ENCODE data around the gene CPAMD8.

Gene CPAMD8

DNA sequence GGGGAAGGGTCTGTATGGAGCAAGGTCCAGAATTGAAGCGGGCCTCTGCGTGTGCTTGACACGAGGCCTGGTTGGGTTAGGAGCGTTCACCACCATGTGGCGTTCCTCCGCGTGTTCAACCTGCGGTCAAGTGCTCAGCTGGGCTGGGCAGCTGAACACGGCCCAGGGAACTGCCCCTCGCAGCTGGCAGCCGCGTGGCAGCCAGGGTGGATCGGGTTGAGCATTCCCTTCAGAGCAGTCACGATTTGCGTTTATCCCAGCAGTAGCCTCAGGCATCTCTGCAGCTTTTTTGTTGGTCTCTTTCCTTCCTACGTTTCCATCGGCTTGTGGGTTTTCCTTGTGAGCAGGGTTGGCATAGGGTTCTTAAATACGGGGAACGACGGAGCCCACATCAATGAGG is 166.5 kb downstream of the CPAMD8 start:
- DNase-seq, result no peak
- Histone ChIP-seq H3K4me1 (ENCODE audit: control extremely low read depth in 1 of 4, control insufficient read depth in 4 of 4, insufficient read depth in 4 of 4, low read length in 3 of 4) (peaks cover 2 to 16% (median 12%) of the 10 kb centered on the region in 4 experiments), H3K36me3 (ENCODE audit: control insufficient read depth in 4 of 4, insufficient read depth in 4 of 4, low read length in 3 of 4) (peaks cover 2 to 38% (median 15%) of the 10 kb centered on the region in 4 experiments), H3K27ac (ENCODE audit: insufficient read depth in 1 of 2, low read depth in 1 of 2, low read length in 2 of 2, poor library complexity in 1 of 2, severe bottlenecking in 2 of 2) (no peak overlapping the region), H3K9me3 (ENCODE audit: control extremely low read depth in 1 of 5, control insufficient read depth in 4 of 5, insufficient read depth in 2 of 5, low read depth in 1 of 5, low read length in 4 of 5) (no peaks in the 10 kb centered on the region), H3K4me3 (ENCODE audit: control insufficient read depth in 1 of 7, extremely low read depth in 1 of 7, insufficient read depth in 4 of 7, low read depth in 2 of 7, low read length in 6 of 7) (no peak overlapping the region), H3K27me3 (replicated peaks in 2 of 5; ENCODE audit: control insufficient read depth in 4 of 5, insufficient read depth in 5 of 5, low read length in 4 of 5) (peaks cover 0 to 5% (median 0%) of the 10 kb centered on the region in 5 experiments)
- ChIA-PET POLR2A (no interaction called here), CTCF (no interaction called here)
- WGBS (ENCODE audit: insufficient coverage), result 99% methylated on average over 18 of the region's 20 CpGs

DNA sequence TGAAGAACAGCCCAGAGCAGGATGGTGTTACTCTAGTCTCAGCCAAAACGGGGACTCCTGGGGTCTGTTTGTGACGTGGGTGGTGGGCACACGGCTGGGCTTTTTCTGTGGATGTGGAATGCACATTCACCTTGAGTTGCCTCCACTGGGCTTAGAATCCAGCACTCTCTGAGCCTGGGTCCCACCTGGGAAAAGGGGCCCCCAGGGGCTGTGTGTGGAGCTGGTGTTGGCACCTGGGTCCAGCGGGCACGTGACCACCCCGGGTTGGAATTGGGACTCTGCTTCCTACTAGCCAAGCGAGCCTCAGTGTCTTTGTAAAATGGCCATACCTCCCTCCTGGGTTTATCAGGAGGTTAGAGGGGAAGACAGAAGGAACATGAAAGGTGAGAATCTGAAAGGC is 167.0 kb downstream of the CPAMD8 start:
- peaks cover 0 to 5% (median 0%) of the 10 kb centered on the region in 5 experiments for H3K27me3 ChIP-seq (replicated peaks in 2 of 5; ENCODE audit: control insufficient read depth in 4 of 5, insufficient read depth in 5 of 5, low read length in 4 of 5)
- H3K27ac ChIP-seq (ENCODE audit: insufficient read depth in 1 of 2, low read depth in 1 of 2, low read length in 2 of 2, poor library complexity in 1 of 2, severe bottlenecking in 2 of 2), result no peak overlapping the region
- peaks cover 2 to 16% (median 12%) of the 10 kb centered on the region in 4 experiments for H3K4me1 ChIP-seq (ENCODE audit: control extremely low read depth in 1 of 4, control insufficient read depth in 4 of 4, insufficient read depth in 4 of 4, low read length in 3 of 4)
- H3K4me3 ChIP-seq (ENCODE audit: control insufficient read depth in 1 of 7, extremely low read depth in 1 of 7, insufficient read depth in 4 of 7, low read depth in 2 of 7, low read length in 6 of 7), result no peak overlapping the region
- 99% methylated on average over 7 of the region's 7 CpGs for WGBS (ENCODE audit: insufficient coverage)
- no peak for DNase-seq
- CTCF ChIA-PET, result no interaction called here
- POLR2A ChIA-PET, result no interaction called here
- H3K36me3 ChIP-seq (ENCODE audit: control insufficient read depth in 4 of 4, insufficient read depth in 4 of 4, low read length in 3 of 4), result peaks cover 2 to 39% (median 16%) of the 10 kb centered on the region in 4 experiments
- H3K9me3 ChIP-seq (ENCODE audit: control extremely low read depth in 1 of 5, control insufficient read depth in 4 of 5, insufficient read depth in 2 of 5, low read depth in 1 of 5, low read length in 4 of 5), result no peaks in the 10 kb centered on the region

GRCh38 chr19:16856091-16856490 is 170.5 kb downstream of the CPAMD8 start:
- Histone ChIP-seq H3K27ac (ENCODE audit: insufficient read depth in 1 of 2, low read depth in 1 of 2, low read length in 2 of 2, poor library complexity in 1 of 2, severe bottlenecking in 2 of 2) (no peak overlapping the region), H3K4me1 (ENCODE audit: control extremely low read depth in 1 of 4, control insufficient read depth in 4 of 4, insufficient read depth in 4 of 4, low read length in 3 of 4) (peaks cover 0 to 2% (median 0%) of the 10 kb centered on the region in 4 experiments), H3K27me3 (replicated peaks in 2 of 5; ENCODE audit: control insufficient read depth in 4 of 5, insufficient read depth in 5 of 5, low read length in 4 of 5) (peaks cover 0 to 5% (median 0%) of the 10 kb centered on the region in 5 experiments), H3K36me3 (ENCODE audit: control insufficient read depth in 4 of 4, insufficient read depth in 4 of 4, low read length in 3 of 4) (peaks cover 12 to 53% (median 31%) of the 10 kb centered on the region in 4 experiments), H3K9me3 (ENCODE audit: control extremely low read depth in 1 of 5, control insufficient read depth in 4 of 5, insufficient read depth in 2 of 5, low read depth in 1 of 5, low read length in 4 of 5) (no peaks in the 10 kb centered on the region), H3K4me3 (ENCODE audit: control insufficient read depth in 1 of 7, extremely low read depth in 1 of 7, insufficient read depth in 4 of 7, low read depth in 2 of 7, low read length in 6 of 7) (no peak overlapping the region)
- ChIA-PET POLR2A (no interaction called here), CTCF (interaction anchor here (1.1 kb wide), 1 partner anchor 196 kb away, joined by 3 read pairs; no protein-coding TSS in a partner anchor)
- WGBS (ENCODE audit: insufficient coverage), result 96% methylated on average over 6 of the region's 9 CpGs
- no peak for DNase-seq

- WGBS (ENCODE audit: insufficient coverage), result 98% methylated on average over 5 of the region's 7 CpGs
- POLR2A ChIA-PET, result no interaction called here
- H3K4me3 ChIP-seq (ENCODE audit: control insufficient read depth in 1 of 7, extremely low read depth in 1 of 7, insufficient read depth in 4 of 7, low read depth in 2 of 7, low read length in 6 of 7), result no peak overlapping the region
- no peaks in the 10 kb centered on the region for H3K27me3 ChIP-seq (replicated peaks in 2 of 5; ENCODE audit: control insufficient read depth in 4 of 5, insufficient read depth in 5 of 5, low read length in 4 of 5)
- H3K27ac ChIP-seq (ENCODE audit: insufficient read depth in 1 of 2, low read depth in 1 of 2, low read length in 2 of 2, poor library complexity in 1 of 2, severe bottlenecking in 2 of 2), result no peak overlapping the region
- peaks cover 17 to 70% (median 45%) of the 10 kb centered on the region in 4 experiments for H3K36me3 ChIP-seq (ENCODE audit: control insufficient read depth in 4 of 4, insufficient read depth in 4 of 4, low read length in 3 of 4)
- CTCF ChIA-PET, result no interaction called here
- DNase-seq, result no peak
- no peaks in the 10 kb centered on the region for H3K4me1 ChIP-seq (ENCODE audit: control extremely low read depth in 1 of 4, control insufficient read depth in 4 of 4, insufficient read depth in 4 of 4, low read length in 3 of 4)
- H3K9me3 ChIP-seq (ENCODE audit: control extremely low read depth in 1 of 5, control insufficient read depth in 4 of 5, insufficient read depth in 2 of 5, low read depth in 1 of 5, low read length in 4 of 5), result no peaks in the 10 kb centered on the region
Measured at GRCh38 chr19:16853066-16853465, 173.5 kb downstream of the CPAMD8 start.

DNA sequence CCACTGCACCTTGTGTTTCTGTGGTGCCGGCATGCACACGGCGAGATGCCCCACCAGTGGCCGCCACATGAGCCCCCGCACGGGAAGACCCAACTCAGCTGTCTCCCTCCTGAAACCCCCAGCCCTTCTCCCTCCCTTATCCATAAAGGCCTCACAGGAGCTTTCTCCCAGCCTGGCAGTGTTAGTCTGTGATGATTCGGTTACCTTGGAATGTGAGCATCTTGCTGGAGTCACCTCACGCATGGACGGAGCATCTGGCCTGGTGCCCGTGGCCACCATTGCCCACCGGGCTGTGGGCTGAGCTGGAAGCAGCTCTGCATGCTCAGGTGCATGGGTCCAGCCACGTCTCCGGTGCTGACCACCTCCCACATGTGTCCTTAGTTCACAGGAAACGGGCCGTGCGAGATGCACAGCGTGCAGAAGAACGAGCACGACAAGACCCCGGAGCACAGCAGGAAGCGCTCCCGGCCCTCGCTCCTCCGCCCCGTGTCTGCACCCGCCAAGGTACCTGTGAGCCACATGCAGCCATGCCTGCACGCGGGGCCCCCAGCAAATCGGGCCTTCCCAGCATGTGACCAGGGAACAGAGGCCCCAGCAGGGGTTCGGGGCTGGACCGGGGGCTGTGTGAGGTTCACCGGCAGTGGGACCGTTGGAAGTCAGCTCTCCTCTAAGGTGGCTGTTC is 175.4 kb downstream of the CPAMD8 start:
- 95% methylated on average over 31 of the region's 33 CpGs for whole genome bisulfite sequencing (ENCODE audit: insufficient coverage)
- no peak for DNase-seq
- H3K36me3 ChIP-seq (ENCODE audit: control insufficient read depth in 4 of 4, insufficient read depth in 4 of 4, low read length in 3 of 4), result peaks cover 17 to 84% (median 52%) of the 10 kb centered on the region in 4 experiments
- no peak overlapping the region for H3K27ac ChIP-seq (ENCODE audit: insufficient read depth in 1 of 2, low read depth in 1 of 2, low read length in 2 of 2, poor library complexity in 1 of 2, severe bottlenecking in 2 of 2)
- no peak overlapping the region for H3K4me3 ChIP-seq (ENCODE audit: control insufficient read depth in 1 of 7, extremely low read depth in 1 of 7, insufficient read depth in 4 of 7, low read depth in 2 of 7, low read length in 6 of 7)
- no peaks in the 10 kb centered on the region for H3K4me1 ChIP-seq (ENCODE audit: control extremely low read depth in 1 of 4, control insufficient read depth in 4 of 4, insufficient read depth in 4 of 4, low read length in 3 of 4)
- ChIA-PET POLR2A (no interaction called here), CTCF (no interaction called here)
- H3K27me3 ChIP-seq (replicated peaks in 2 of 5; ENCODE audit: control insufficient read depth in 4 of 5, insufficient read depth in 5 of 5, low read length in 4 of 5), result no peaks in the 10 kb centered on the region
- no peaks in the 10 kb centered on the region for H3K9me3 ChIP-seq (ENCODE audit: control extremely low read depth in 1 of 5, control insufficient read depth in 4 of 5, insufficient read depth in 2 of 5, low read depth in 1 of 5, low read length in 4 of 5)

DNA sequence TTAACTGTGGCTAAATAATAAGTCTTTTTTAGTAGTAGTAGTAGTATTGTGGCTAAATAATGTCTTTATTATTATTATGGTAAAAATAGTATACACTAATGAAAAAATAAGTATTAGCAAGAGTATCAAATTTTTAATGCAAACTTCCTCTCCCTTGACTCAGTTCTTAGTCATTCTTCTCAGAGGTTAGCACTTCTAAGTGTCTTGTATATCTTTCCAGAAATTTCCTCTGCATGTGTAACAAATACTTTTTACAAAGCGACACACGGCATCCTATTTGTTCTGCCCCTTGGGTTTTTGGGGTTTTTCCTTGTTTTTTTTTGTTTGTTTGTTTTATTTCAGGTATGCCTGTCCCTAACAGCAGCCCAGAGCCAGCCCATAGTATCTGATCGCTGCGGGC is 176.5 kb downstream of the CPAMD8 start:
- H3K36me3 ChIP-seq (ENCODE audit: control insufficient read depth in 4 of 4, insufficient read depth in 4 of 4, low read length in 3 of 4), result peaks cover 17 to 88% (median 53%) of the 10 kb centered on the region in 4 experiments
- ChIA-PET POLR2A (no interaction called here), CTCF (no interaction called here)
- WGBS (ENCODE audit: insufficient coverage), result 94% methylated on average over 2 of the region's 4 CpGs
- H3K27me3 ChIP-seq (replicated peaks in 2 of 5; ENCODE audit: control insufficient read depth in 4 of 5, insufficient read depth in 5 of 5, low read length in 4 of 5), result no peaks in the 10 kb centered on the region
- H3K4me3 ChIP-seq (ENCODE audit: control insufficient read depth in 1 of 7, extremely low read depth in 1 of 7, insufficient read depth in 4 of 7, low read depth in 2 of 7, low read length in 6 of 7), result no peak overlapping the region
- H3K27ac ChIP-seq (ENCODE audit: insufficient read depth in 1 of 2, low read depth in 1 of 2, low read length in 2 of 2, poor library complexity in 1 of 2, severe bottlenecking in 2 of 2), result no peak overlapping the region
- no peaks in the 10 kb centered on the region for H3K4me1 ChIP-seq (ENCODE audit: control extremely low read depth in 1 of 4, control insufficient read depth in 4 of 4, insufficient read depth in 4 of 4, low read length in 3 of 4)
- H3K9me3 ChIP-seq (ENCODE audit: control extremely low read depth in 1 of 5, control insufficient read depth in 4 of 5, insufficient read depth in 2 of 5, low read depth in 1 of 5, low read length in 4 of 5), result no peaks in the 10 kb centered on the region
- no peak for DNase-seq

DNA sequence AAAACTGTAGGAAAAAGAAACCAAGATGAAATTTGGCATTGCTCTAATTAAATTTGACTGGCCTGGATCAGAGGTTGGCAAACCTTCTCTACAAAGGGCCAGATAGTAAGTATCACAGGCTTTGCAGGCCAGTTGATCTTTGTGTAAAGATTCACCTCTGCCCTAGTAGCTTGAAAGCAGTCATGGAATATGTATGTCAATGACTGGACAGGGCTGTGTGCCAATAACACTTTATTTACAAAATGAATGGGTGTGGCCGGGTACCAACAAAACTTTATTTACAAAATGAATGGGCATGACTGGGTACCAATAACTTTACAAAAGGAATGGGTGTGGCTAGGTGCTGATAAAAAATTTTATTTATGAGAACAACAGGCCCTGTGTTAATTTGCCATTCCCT is 177.4 kb downstream of the CPAMD8 start:
- Histone ChIP-seq H3K27ac (ENCODE audit: insufficient read depth in 1 of 2, low read depth in 1 of 2, low read length in 2 of 2, poor library complexity in 1 of 2, severe bottlenecking in 2 of 2) (no peak overlapping the region), H3K4me1 (ENCODE audit: control extremely low read depth in 1 of 4, control insufficient read depth in 4 of 4, insufficient read depth in 4 of 4, low read length in 3 of 4) (no peaks in the 10 kb centered on the region), H3K36me3 (ENCODE audit: control insufficient read depth in 4 of 4, insufficient read depth in 4 of 4, low read length in 3 of 4) (peaks cover 14 to 87% (median 57%) of the 10 kb centered on the region in 4 experiments), H3K4me3 (ENCODE audit: control insufficient read depth in 1 of 7, extremely low read depth in 1 of 7, insufficient read depth in 4 of 7, low read depth in 2 of 7, low read length in 6 of 7) (no peak overlapping the region), H3K27me3 (replicated peaks in 2 of 5; ENCODE audit: control insufficient read depth in 4 of 5, insufficient read depth in 5 of 5, low read length in 4 of 5) (no peaks in the 10 kb centered on the region), H3K9me3 (ENCODE audit: control extremely low read depth in 1 of 5, control insufficient read depth in 4 of 5, insufficient read depth in 2 of 5, low read depth in 1 of 5, low read length in 4 of 5) (no peaks in the 10 kb centered on the region)
- ChIA-PET CTCF (interaction anchor here (0.9 to 1.6 kb wide), 2 partner anchors 13 to 47 kb away, joined by 4 read pairs; no protein-coding TSS in a partner anchor), POLR2A (no interaction called here)
- no CpG with 5 or more reads among the region's 1 CpG for WGBS (ENCODE audit: insufficient coverage)
- DNase-seq, result no peak
